Right atrium auricular region (tissue), 2 donors: Measurements from ENCODE around the gene CDK3. TPM values are rescaled to one million over a fixed set of nuclear protein-coding genes. Genes with fewer than 3 reads are reported as not detected.
"Not testable (repeated sequence)": the region's sequence is repeated elsewhere in the genome, so short reads cannot be mapped to it uniquely, and the experiment has no call there.

ENCODE experiments used
- DNase-seq: peaks from one replicate; pipeline ENCODE4 v3.0.0-alpha.2; 2019; ENCODE audit warnings: low spot score
- H3K27ac ChIP-seq, 2 donors: fragments of 200-600 bp; sonication (generic); 1 replicate in 1 of 2; 2 replicates in 1 of 2; pipeline ENCODE4 v1.5.1; 2016 to 2019
- H3K27me3 ChIP-seq, 2 donors: fragments of 200-600 bp; sonication (generic); one replicate each; pipeline versions ENCODE4 v1.5.1 to v1.6.0; 2017 to 2019
- H3K36me3 ChIP-seq: fragments of 200-600 bp; sonication (generic); one replicate; pipeline ENCODE4 v1.5.1; 2016
- H3K4me1 ChIP-seq, 2 donors: fragments of 200-600 bp; sonication (generic); one replicate each; pipeline versions ENCODE4 v1.5.1 to v1.6.0; 2017 to 2019
- H3K4me3 ChIP-seq, 2 donors: fragments of 200-600 bp; sonication (generic); 1 replicate in 1 of 2; 2 replicates in 1 of 2; pipeline ENCODE4 v1.5.1; 2017 to 2019; ENCODE audit warnings: mild to moderate bottlenecking in 1 of 2, moderate library complexity in 1 of 2
- H3K9me3 ChIP-seq, 2 donors: fragments of 200-600 bp; sonication (generic); one replicate each; pipeline ENCODE4 v1.5.1; 2019
- CTCF ChIP-seq, 2 donors: fragments of 200-600 bp; sonication (generic); IDR thresholded peaks; one replicate each; pipeline ENCODE4 v1.5.1; 2019; ENCODE audit warnings: antibody characterized with exemption in 2 of 2
- total RNA-seq, 2 donors: library from RNA; depleted of rRNA; stranded (reverse); fragments of >200 nt; gene quantifications; one replicate each; pipeline ENCODE4 v1.1.0, GENCODE V29; 2016

CDK3 gene
- 1 to 10 TPM in 1 of 2 donors, not detected in 1; 2.0 TPM for total RNA-seq

GRCh38 chr17:76000755-76001521 lies at the start of gene CDK3:
Gene CDK3, plus strand, starts transcription at chr17:76000855. Its CDS starts 571 bp downstream, at chr17:76001426.
- Histone ChIP-seq H3K9me3 (no peaks in the 10 kb centered on the region), H3K4me3 (no peak within 1 kb of the TSS), H3K36me3 (no peaks in the 10 kb centered on the region), H3K27me3 (no peaks in the 10 kb centered on the region), H3K27ac (no peak within 1 kb of the TSS), H3K4me1 (no peaks in the 10 kb centered on the region)
- TF ChIP-seq CTCF (IDR thresholded peaks at IDR 0.05), result no peak
- DNase-seq, result no peak

- H3K27me3 ChIP-seq, result no peaks in the 10 kb centered on the region
- H3K4me3 ChIP-seq, result no peak overlapping the region
- no peaks in the 10 kb centered on the region for H3K9me3 ChIP-seq
- peaks cover 99% of the 10 kb centered on the region for H3K36me3 ChIP-seq
- H3K27ac ChIP-seq, result no peak overlapping the region
- no peaks in the 10 kb centered on the region for H3K4me1 ChIP-seq
- TF ChIP-seq CTCF (IDR thresholded peaks at IDR 0.05), result no peak
- no peak for DNase-seq
These were observed 49.6 kb upstream of the CDK3 start for GRCh38 chr17:75950855-75951554.

GRCh38 chr17:75959051-75959838 lies 41.4 kb upstream of the CDK3 start:
- no peak for TF ChIP-seq CTCF (IDR thresholded peaks at IDR 0.05)
- DNase-seq, result no peak
- Histone ChIP-seq H3K4me1 (peaks cover 0 to 16% of the 10 kb centered on the region in 2 donors), H3K9me3 (no peaks in the 10 kb centered on the region), H3K27ac (no peak overlapping the region), H3K27me3 (no peaks in the 10 kb centered on the region), H3K4me3 (no peak overlapping the region), H3K36me3 (peaks cover 31% of the 10 kb centered on the region)

GRCh38 chr17:75959839-75960511 lies 40.7 kb upstream of the CDK3 start:
- Histone ChIP-seq H3K9me3 (no peaks in the 10 kb centered on the region), H3K4me1 (peaks cover 0 to 16% of the 10 kb centered on the region in 2 donors), H3K36me3 (peaks cover 24% of the 10 kb centered on the region), H3K4me3 (no peak overlapping the region), H3K27ac (no peak overlapping the region), H3K27me3 (no peaks in the 10 kb centered on the region)
- no peak for TF ChIP-seq CTCF (IDR thresholded peaks at IDR 0.05)
- no peak for DNase-seq

- Histone ChIP-seq H3K4me3 (no peak overlapping the region), H3K27me3 (no peaks in the 10 kb centered on the region), H3K4me1 (peaks cover 0 to 4% of the 10 kb centered on the region in 2 donors), H3K36me3 (no peaks in the 10 kb centered on the region), H3K9me3 (no peaks in the 10 kb centered on the region), H3K27ac (no peak overlapping the region)
- DNase-seq, result no peak
- TF ChIP-seq CTCF (IDR thresholded peaks at IDR 0.05), result no peak
These were observed 35.2 kb upstream of the CDK3 start for GRCh38 chr17:75965468-75965867.

GRCh38 chr17:75969044-75969443 lies 31.6 kb upstream of the CDK3 start:
- not testable (repeated sequence) for H3K27ac ChIP-seq, DNase-seq, H3K4me3 ChIP-seq, H3K4me1 ChIP-seq, H3K27me3 ChIP-seq, H3K9me3 ChIP-seq, H3K36me3 ChIP-seq
